Endothelial cell of umbilical vein (primary cell): Measurements from ENCODE around the gene FILIP1. TPM values are rescaled to one million over a fixed set of nuclear protein-coding genes. Genes with fewer than 3 reads are reported as not detected.

Experiments
- BruUV-seq: library from RNA; stranded (reverse); fragments of 400-500 nt; replicated peaks from 2 replicates; lab custom pipeline; 2021; lab: Mats Ljungman, UMichigan
- CTCF ChIA-PET: fragments of 300-600, 350-600 bp; sonication (Branson Sonifier 250); formaldehyde crosslinking; loops from one replicate; lab custom pipeline; 2021; ENCODE audit warnings: antibody characterized with exemption, inconsistent platforms; lab: Charles Lee
- POLR2A ChIA-PET: fragments of 300-600, 350-600 bp; sonication (Branson Sonifier 250); formaldehyde crosslinking; loops from one replicate; lab custom pipeline; 2021; ENCODE audit warnings: antibody characterized with exemption, inconsistent platforms; lab: Charles Lee
- DNase-seq: peaks from one replicate; pipeline ENCODE4 v3.0.0-alpha.2; 2011; ENCODE audit warnings: low read depth, low spot score
- FAIRE-seq: peaks from 2 replicates; lab custom pipeline; 2011; peaks lifted over from hg19 to GRCh38; lab: Jason Lieb, UNC
- H2AFZ ChIP-seq: 2 replicates; pipeline ENCODE4 v1.6.0; 2012; ENCODE audit warnings: low read depth, low read length, control low read depth, inconsistent platforms
- H3K27ac ChIP-seq: 2 replicates; pipeline ENCODE4 v1.5.1; 2011; ENCODE audit warnings: low read depth, mild to moderate bottlenecking, control low read depth, low read length, moderate library complexity; ENCODE audit not compliant: insufficient read depth
- H3K27me3 ChIP-seq, 2 experiments: 2 replicates each; pipeline versions ENCODE4 v1.6.0 to v1.6.1; 2011; ENCODE audit warnings: low read length in 2 of 2, mixed read lengths in 1 of 2; ENCODE audit not compliant: control insufficient read depth in 2 of 2, insufficient read depth in 2 of 2
- H3K36me3 ChIP-seq, 2 experiments: 2 replicates in 1 of 2; 3 replicates in 1 of 2; pipeline ENCODE4 v1.5.1; 2011; ENCODE audit warnings: low read length in 2 of 2, mild to moderate bottlenecking in 1 of 2, moderate library complexity in 1 of 2; ENCODE audit not compliant: control insufficient read depth in 2 of 2, insufficient read depth in 2 of 2; ENCODE audit errors: extremely low read depth in 1 of 2
- H3K4me1 ChIP-seq: 3 replicates; pipeline ENCODE4 v1.5.1; 2011; ENCODE audit warnings: mild to moderate bottlenecking, low read length; ENCODE audit not compliant: control insufficient read depth, insufficient read depth; ENCODE audit errors: extremely low read depth
- H3K4me2 ChIP-seq: 2 replicates; pipeline ENCODE4 v1.6.1; 2011; ENCODE audit warnings: low read length, control low read depth, mixed read lengths; ENCODE audit not compliant: insufficient read depth
- H3K4me3 ChIP-seq, 3 experiments: fragments of 200-600 bp in 1 of 3; sonication (generic), shearing (Covaris generic) in 1 of 3; replicated peaks in 1 of 3; 2 replicates each; pipeline ENCODE4 v1.5.1; 2011 to 2016; ENCODE audit warnings: control low read depth in 3 of 3, low read length in 3 of 3, mild to moderate bottlenecking in 2 of 3, inconsistent platforms in 1 of 3, low read depth in 1 of 3, moderate library complexity in 1 of 3; ENCODE audit not compliant: insufficient read depth in 1 of 3
- H3K79me2 ChIP-seq: 2 replicates; pipeline ENCODE4 v1.6.0; 2012; ENCODE audit warnings: low read length, inconsistent platforms; ENCODE audit not compliant: control insufficient read depth, insufficient read depth
- H3K9ac ChIP-seq: replicated peaks from 2 replicates; pipeline ENCODE3; 2011; ENCODE audit warnings: low read length, control low read depth; ENCODE audit not compliant: insufficient read depth; ENCODE audit errors: extremely low read depth
- H3K9me1 ChIP-seq: replicated peaks from 3 replicates; pipeline ENCODE4 v1.6.0; 2011; ENCODE audit warnings: mild to moderate bottlenecking, low read length; ENCODE audit not compliant: control insufficient read depth, insufficient read depth; ENCODE audit errors: extremely low read depth
- H3K9me3 ChIP-seq: replicated peaks from 2 replicates; pipeline ENCODE4 v1.5.1; 2012; ENCODE audit warnings: low read length, inconsistent platforms; ENCODE audit not compliant: control insufficient read depth, insufficient read depth
- H4K20me1 ChIP-seq: replicated peaks from 2 replicates; pipeline ENCODE3; 2011; ENCODE audit warnings: mild to moderate bottlenecking, low read length; ENCODE audit not compliant: control insufficient read depth, insufficient read depth; ENCODE audit errors: extremely low read depth
- EZH2 ChIP-seq: IDR thresholded peaks from 2 replicates; pipeline ENCODE4 v1.6.1; 2012; ENCODE audit warnings: borderline replicate concordance, low read depth, mild to moderate bottlenecking, moderate library complexity, low read length, inconsistent platforms; ENCODE audit not compliant: severe bottlenecking
- FOS ChIP-seq: IDR thresholded peaks from 2 replicates; pipeline ENCODE4 v1.6.1; 2011; ENCODE audit warnings: mild to moderate bottlenecking, low read length, moderate library complexity, borderline replicate concordance; ENCODE audit not compliant: insufficient read depth
- GATA2 ChIP-seq: IDR thresholded peaks from 2 replicates; pipeline ENCODE4 v1.7.0; 2011; ENCODE audit warnings: low read depth, mild to moderate bottlenecking, moderate library complexity, mixed read lengths, low read length; ENCODE audit not compliant: insufficient read length, insufficient read depth
- JUN ChIP-seq: IDR thresholded peaks from 2 replicates; pipeline ENCODE4 v1.6.1; 2011; ENCODE audit warnings: borderline replicate concordance, low read depth; ENCODE audit not compliant: insufficient read length, insufficient read depth
- MYC ChIP-seq: IDR thresholded peaks from one replicate; pipeline ENCODE4 v1.6.1; 2011; ENCODE audit warnings: mild to moderate bottlenecking, low read depth, low read length
- POLR2A ChIP-seq: IDR thresholded peaks from 2 replicates; pipeline ENCODE4 v1.6.1; 2012; ENCODE audit warnings: low read depth, mild to moderate bottlenecking, control low read depth, low read length
- POLR2AphosphoS5 ChIP-seq: IDR thresholded peaks from 2 replicates; pipeline ENCODE4 v1.6.1; 2012; ENCODE audit warnings: low read depth, mild to moderate bottlenecking, control low read depth, low read length, moderate library complexity; ENCODE audit not compliant: insufficient read depth
- dilution Hi-C: fragments of 300-500 bp; cut with MboI; formaldehyde crosslinking; loops from one replicate; pipeline ENCODE4 v1.15.0; 2019; ENCODE audit warnings: low sequenced_read_pairs; ENCODE audit not compliant: extremely low pct_ligation_motif_present
- intact Hi-C: fragments of 100-400 bp; cut with micrococcal nuclease; formaldehyde crosslinking; loops from one replicate; pipeline ENCODE4 v1.10.0; 2022
- polyA plus RNA-seq, 4 experiments: library from polyadenylated mRNA; depleted of rRNA in 3 of 4; stranded (reverse) in 3 of 4; unstranded in 1 of 4; fragments of >200 nt; gene quantifications; 2 replicates each; pipeline versions ENCODE4 v1.2.1 to v1.2.3, GENCODE V29; 2011 to 2012; ENCODE audit warnings: missing spikeins in 1 of 4
- total RNA-seq: library from RNA; stranded (reverse); gene quantifications from 2 replicates; pipeline ENCODE4 v1.2.3, GENCODE V29; 2021
- TF ChIP-seq, protein P1 (sequence below): IDR thresholded peaks from 2 replicates; pipeline ENCODE4 v1.6.1; 2011; ENCODE audit not compliant: insufficient read depth, insufficient read length
- TF ChIP-seq, protein P2 (sequence below), 2 donors: IDR thresholded peaks; 1 replicate in 1 of 2; 2 replicates in 1 of 2; pipeline ENCODE4 v1.5.1; 2011; ENCODE audit warnings: low read length in 2 of 2, mild to moderate bottlenecking in 2 of 2, moderate library complexity in 2 of 2, control low read depth in 1 of 2, inconsistent platforms in 1 of 2, low read depth in 1 of 2; ENCODE audit not compliant: insufficient read depth in 1 of 2; ENCODE audit errors: extremely low read depth in 1 of 2

FILIP1 gene
- total and polyA plus RNA-seq, 2 donors (not counting 3 experiments of a cell fraction or from before 2014, with no cell fraction given) = 2.8 to 13.7 TPM

DNA sequence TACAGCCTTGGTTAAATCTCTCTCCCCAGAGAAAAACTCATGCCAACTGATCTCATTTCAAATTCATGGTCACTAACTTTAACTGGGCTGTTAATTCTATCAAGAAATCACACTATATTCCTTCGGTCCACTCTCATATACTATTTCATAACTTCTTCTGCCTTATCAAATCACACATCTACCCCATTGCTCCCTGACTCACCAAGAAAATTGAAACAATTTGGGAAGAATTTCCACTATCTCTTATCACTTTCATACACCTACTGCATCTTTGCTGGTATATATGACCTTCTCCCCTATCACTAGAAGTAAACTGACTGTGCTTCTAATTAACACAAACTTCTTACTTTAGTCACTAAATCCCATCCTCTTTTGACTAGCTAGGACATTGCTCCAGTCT lies 102.3 kb downstream of the FILIP1 start:
- H3K9me1 ChIP-seq = no peaks in the 10 kb centered on the region
- DNase-seq (no peak), FAIRE-seq (no peak)
- no peaks in the 10 kb centered on the region for H3K36me3 ChIP-seq
- dilution Hi-C loops (no loop called here), intact Hi-C loops (no loop called here)
- H3K9ac ChIP-seq = no peak overlapping the region
- H2AFZ ChIP-seq = no peak overlapping the region
- no peaks in the 10 kb centered on the region for H3K4me1 ChIP-seq
- no peak overlapping the region for H3K4me3 ChIP-seq
- no peaks in the 10 kb centered on the region for H3K9me3 ChIP-seq
- H4K20me1 ChIP-seq = no peaks in the 10 kb centered on the region
- H3K27me3 ChIP-seq = peaks cover 0 to 1% of the 10 kb centered on the region in 2 experiments
- no TSS peak for BruUV-seq
- no peak overlapping the region for H3K27ac ChIP-seq
- no peak overlapping the region for H3K4me2 ChIP-seq
- H3K79me2 ChIP-seq = no peaks in the 10 kb centered on the region
- ChIA-PET POLR2A (no interaction called here), CTCF (interaction anchor here (1.3 kb wide), 1 partner anchor 9 kb away, joined by 3 read pairs; no protein-coding TSS in a partner anchor)
- TF ChIP-seq FOS (no peak), POLR2AphosphoS5 (no peak), EZH2 (no peak), GATA2 (no peak), POLR2A (no peak), JUN (no peak), MYC (no peak)
- TF ChIP-seq, protein P1, sequence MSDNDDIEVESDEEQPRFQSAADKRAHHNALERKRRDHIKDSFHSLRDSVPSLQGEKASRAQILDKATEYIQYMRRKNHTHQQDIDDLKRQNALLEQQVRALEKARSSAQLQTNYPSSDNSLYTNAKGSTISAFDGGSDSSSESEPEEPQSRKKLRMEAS = no peak
- TF ChIP-seq, protein P2, sequence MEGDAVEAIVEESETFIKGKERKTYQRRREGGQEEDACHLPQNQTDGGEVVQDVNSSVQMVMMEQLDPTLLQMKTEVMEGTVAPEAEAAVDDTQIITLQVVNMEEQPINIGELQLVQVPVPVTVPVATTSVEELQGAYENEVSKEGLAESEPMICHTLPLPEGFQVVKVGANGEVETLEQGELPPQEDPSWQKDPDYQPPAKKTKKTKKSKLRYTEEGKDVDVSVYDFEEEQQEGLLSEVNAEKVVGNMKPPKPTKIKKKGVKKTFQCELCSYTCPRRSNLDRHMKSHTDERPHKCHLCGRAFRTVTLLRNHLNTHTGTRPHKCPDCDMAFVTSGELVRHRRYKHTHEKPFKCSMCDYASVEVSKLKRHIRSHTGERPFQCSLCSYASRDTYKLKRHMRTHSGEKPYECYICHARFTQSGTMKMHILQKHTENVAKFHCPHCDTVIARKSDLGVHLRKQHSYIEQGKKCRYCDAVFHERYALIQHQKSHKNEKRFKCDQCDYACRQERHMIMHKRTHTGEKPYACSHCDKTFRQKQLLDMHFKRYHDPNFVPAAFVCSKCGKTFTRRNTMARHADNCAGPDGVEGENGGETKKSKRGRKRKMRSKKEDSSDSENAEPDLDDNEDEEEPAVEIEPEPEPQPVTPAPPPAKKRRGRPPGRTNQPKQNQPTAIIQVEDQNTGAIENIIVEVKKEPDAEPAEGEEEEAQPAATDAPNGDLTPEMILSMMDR (IDR thresholded peaks at IDR 0.05; ENCODE audit: extremely low read depth in 1 of 2, insufficient read depth in 1 of 2, low read depth in 1 of 2, low read length in 2 of 2) = no peak
